Measurements from ENCODE around the gene TSPEAR. TPM values are rescaled to one million over a fixed set of nuclear protein-coding genes. Genes with fewer than 3 reads are reported as not detected.

TSPEAR gene
- total and polyA plus RNA-seq, 2 of the 13 experiments (the other 11 are each of a cell fraction or from before 2014, with no cell fraction given), result 0.07 to 0.32 TPM

- TF ChIP-seq, protein P1, sequence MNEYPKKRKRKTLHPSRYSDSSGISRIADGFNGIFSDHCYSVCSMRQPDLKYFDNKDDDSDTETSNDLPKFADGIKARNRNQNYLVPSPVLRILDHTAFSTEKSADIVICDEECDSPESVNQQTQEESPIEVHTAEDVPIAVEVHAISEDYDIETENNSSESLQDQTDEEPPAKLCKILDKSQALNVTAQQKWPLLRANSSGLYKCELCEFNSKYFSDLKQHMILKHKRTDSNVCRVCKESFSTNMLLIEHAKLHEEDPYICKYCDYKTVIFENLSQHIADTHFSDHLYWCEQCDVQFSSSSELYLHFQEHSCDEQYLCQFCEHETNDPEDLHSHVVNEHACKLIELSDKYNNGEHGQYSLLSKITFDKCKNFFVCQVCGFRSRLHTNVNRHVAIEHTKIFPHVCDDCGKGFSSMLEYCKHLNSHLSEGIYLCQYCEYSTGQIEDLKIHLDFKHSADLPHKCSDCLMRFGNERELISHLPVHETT (CRISPR knock-in tag; conservative IDR thresholded peaks at IDR 0.05), result 0 out of 2 replicates have a peak, but pooled peaks have one; percentile 44
- TF ChIP-seq ZNF510 (CRISPR knock-in tag; IDR thresholded peaks at IDR 0.05; ENCODE audit: low read depth) (0 out of 2 replicates have a peak, but pooled peaks have one; percentile 52), ZNF430 (CRISPR knock-in tag; IDR thresholded peaks at IDR 0.05) (0 out of 2 replicates have a peak, but pooled peaks have one; percentile 71), ZNF7 (CRISPR knock-in tag; IDR thresholded peaks at IDR 0.05) (no peak), ZNF678 (CRISPR knock-in tag; IDR thresholded peaks at IDR 0.05) (no peak), TCF12 (IDR thresholded peaks at IDR 0.05) (no peak), TCF12 (CRISPR knock-in tag; IDR thresholded peaks at IDR 0.05) (no peak), TP53 (CRISPR knock-in tag; conservative IDR thresholded peaks at IDR 0.05) (no peak), ATF7-NPFF (CRISPR knock-in tag; IDR thresholded peaks at IDR 0.05; ENCODE audit: low read depth) (peak; percentile 55), BCL6 (CRISPR knock-in tag; IDR thresholded peaks at IDR 0.05) (no peak), NONO (IDR thresholded peaks at IDR 0.05) (no peak), NONO (CRISPR knock-in tag; conservative IDR thresholded peaks at IDR 0.05) (peak; percentile 78), KDM2A (CRISPR knock-in tag; IDR thresholded peaks at IDR 0.05; ENCODE audit: borderline replicate concordance, low read depth) (peak; percentile 69; the same call in 1 of the 2 replicates), PHB2 (IDR thresholded peaks at IDR 0.05; ENCODE audit: partially characterized antibody) (no peak), KAT2B (IDR thresholded peaks at IDR 0.05; ENCODE audit: borderline replicate concordance, low read depth, low read length) (no peak), ZNF253 (CRISPR knock-in tag; IDR thresholded peaks at IDR 0.05; ENCODE audit: borderline replicate concordance) (no peak), ZNF30 (CRISPR knock-in tag; IDR thresholded peaks at IDR 0.05) (no peak), HDAC2 (CRISPR knock-in tag; IDR thresholded peaks at IDR 0.05) (no peak), SATB2 (CRISPR knock-in tag; IDR thresholded peaks at IDR 0.05) (no peak)
- TF ChIP-seq, protein P2, sequence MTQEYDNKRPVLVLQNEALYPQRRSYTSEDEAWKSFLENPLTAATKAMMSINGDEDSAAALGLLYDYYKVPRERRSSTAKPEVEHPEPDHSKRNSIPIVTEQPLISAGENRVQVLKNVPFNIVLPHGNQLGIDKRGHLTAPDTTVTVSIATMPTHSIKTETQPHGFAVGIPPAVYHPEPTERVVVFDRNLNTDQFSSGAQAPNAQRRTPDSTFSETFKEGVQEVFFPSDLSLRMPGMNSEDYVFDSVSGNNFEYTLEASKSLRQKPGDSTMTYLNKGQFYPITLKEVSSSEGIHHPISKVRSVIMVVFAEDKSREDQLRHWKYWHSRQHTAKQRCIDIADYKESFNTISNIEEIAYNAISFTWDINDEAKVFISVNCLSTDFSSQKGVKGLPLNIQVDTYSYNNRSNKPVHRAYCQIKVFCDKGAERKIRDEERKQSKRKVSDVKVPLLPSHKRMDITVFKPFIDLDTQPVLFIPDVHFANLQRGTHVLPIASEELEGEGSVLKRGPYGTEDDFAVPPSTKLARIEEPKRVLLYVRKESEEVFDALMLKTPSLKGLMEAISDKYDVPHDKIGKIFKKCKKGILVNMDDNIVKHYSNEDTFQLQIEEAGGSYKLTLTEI (CRISPR knock-in tag; conservative IDR thresholded peaks at IDR 0.05), result no peak
- TF ChIP-seq, protein P3, sequence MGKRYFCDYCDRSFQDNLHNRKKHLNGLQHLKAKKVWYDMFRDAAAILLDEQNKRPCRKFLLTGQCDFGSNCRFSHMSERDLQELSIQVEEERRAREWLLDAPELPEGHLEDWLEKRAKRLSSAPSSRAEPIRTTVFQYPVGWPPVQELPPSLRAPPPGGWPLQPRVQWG (CRISPR knock-in tag; IDR thresholded peaks at IDR 0.05; ENCODE audit: borderline replicate concordance, low read depth), result no peak
- TF ChIP-seq, protein P4, sequence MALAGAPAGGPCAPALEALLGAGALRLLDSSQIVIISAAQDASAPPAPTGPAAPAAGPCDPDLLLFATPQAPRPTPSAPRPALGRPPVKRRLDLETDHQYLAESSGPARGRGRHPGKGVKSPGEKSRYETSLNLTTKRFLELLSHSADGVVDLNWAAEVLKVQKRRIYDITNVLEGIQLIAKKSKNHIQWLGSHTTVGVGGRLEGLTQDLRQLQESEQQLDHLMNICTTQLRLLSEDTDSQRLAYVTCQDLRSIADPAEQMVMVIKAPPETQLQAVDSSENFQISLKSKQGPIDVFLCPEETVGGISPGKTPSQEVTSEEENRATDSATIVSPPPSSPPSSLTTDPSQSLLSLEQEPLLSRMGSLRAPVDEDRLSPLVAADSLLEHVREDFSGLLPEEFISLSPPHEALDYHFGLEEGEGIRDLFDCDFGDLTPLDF (CRISPR knock-in tag; IDR thresholded peaks at IDR 0.05), result no peak
- TF ChIP-seq, protein P5, sequence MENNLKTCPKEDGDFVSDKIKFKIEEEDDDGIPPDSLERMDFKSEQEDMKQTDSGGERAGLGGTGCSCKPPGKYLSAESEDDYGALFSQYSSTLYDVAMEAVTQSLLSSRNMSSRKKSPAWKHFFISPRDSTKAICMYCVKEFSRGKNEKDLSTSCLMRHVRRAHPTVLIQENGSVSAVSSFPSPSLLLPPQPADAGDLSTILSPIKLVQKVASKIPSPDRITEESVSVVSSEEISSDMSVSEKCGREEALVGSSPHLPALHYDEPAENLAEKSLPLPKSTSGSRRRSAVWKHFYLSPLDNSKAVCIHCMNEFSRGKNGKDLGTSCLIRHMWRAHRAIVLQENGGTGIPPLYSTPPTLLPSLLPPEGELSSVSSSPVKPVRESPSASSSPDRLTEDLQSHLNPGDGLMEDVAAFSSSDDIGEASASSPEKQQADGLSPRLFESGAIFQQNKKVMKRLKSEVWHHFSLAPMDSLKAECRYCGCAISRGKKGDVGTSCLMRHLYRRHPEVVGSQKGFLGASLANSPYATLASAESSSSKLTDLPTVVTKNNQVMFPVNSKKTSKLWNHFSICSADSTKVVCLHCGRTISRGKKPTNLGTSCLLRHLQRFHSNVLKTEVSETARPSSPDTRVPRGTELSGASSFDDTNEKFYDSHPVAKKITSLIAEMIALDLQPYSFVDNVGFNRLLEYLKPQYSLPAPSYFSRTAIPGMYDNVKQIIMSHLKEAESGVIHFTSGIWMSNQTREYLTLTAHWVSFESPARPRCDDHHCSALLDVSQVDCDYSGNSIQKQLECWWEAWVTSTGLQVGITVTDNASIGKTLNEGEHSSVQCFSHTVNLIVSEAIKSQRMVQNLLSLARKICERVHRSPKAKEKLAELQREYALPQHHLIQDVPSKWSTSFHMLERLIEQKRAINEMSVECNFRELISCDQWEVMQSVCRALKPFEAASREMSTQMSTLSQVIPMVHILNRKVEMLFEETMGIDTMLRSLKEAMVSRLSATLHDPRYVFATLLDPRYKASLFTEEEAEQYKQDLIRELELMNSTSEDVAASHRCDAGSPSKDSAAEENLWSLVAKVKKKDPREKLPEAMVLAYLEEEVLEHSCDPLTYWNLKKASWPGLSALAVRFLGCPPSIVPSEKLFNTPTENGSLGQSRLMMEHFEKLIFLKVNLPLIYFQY (CRISPR knock-in tag; IDR thresholded peaks at IDR 0.05; ENCODE audit: borderline replicate concordance), result no peak
Measured at GRCh38 chr21:44510508-44511218, 200.7 kb downstream of the TSPEAR start (continued).
